ENCODE results near the gene FLCN.

Gene FLCN

GRCh38 chr17:17164676-17165075, 72.3 kb downstream of the FLCN start:
- no peak for ATAC-seq

GRCh38 chr17:17164156-17164555, 72.8 kb downstream of the FLCN start:
- no peak for ATAC-seq

Data from activated CD4-positive, CD25-positive, alpha-beta regulatory T cell treated with anti-CD3 and anti-CD28 coated beads, Interleukin-2, amount 50 U/mL, for 24 hours (primary cell).